Gastroesophageal sphincter (tissue), 4 donors: ENCODE data around the gene RIMBP2. TPM values are rescaled to one million over a fixed set of nuclear protein-coding genes. Genes with fewer than 3 reads are reported as not detected.

ENCODE experiments used
- ATAC-seq: fragments of 150-250 bp; one replicate; pipeline ENCODE4 v1.9.1; 2016; ENCODE audit warnings: mild to moderate bottlenecking, moderate library complexity
- H3K27ac ChIP-seq, 4 donors: fragments of 200-600 bp; sonication (generic) in 3 of 4; 1 replicate in 3 of 4; 2 replicates in 1 of 4; pipeline ENCODE4 v1.5.1; 2016 to 2019
- H3K27me3 ChIP-seq: fragments of 200-600 bp; sonication (generic); one replicate; pipeline ENCODE4 v1.5.1; 2019
- H3K36me3 ChIP-seq, 2 donors: fragments of 200-600 bp; sonication (generic); one replicate each; pipeline ENCODE4 v1.5.1; 2019; ENCODE audit warnings: control low read depth in 1 of 2
- H3K4me1 ChIP-seq, 3 donors: fragments of 200-600 bp; sonication (generic); 1 replicate in 2 of 3; 2 replicates in 1 of 3; pipeline ENCODE4 v1.5.1; 2016 to 2019; ENCODE audit warnings: control low read depth in 2 of 3
- H3K4me3 ChIP-seq, 2 donors: fragments of 200-600 bp; sonication (generic); one replicate each; pipeline ENCODE4 v1.5.1; 2019; ENCODE audit warnings: mild to moderate bottlenecking in 1 of 2, moderate library complexity in 1 of 2
- H3K9me3 ChIP-seq, 3 donors: fragments of 200-600 bp; sonication (generic); one replicate each; pipeline ENCODE4 v1.5.1; 2017 to 2019; ENCODE audit warnings: control low read depth in 2 of 3
- CTCF ChIP-seq, 4 experiments: fragments of 200-600 bp in 2 of 4; fragments of 450-650 bp in 2 of 4; sonication (generic) in 1 of 4; IDR thresholded peaks; one replicate each; pipeline ENCODE4 v1.5.1; 2017 to 2019; ENCODE audit warnings: antibody characterized with exemption in 4 of 4, mild to moderate bottlenecking in 2 of 4, moderate library complexity in 2 of 4
- EP300 ChIP-seq: sonication (generic); formaldehyde crosslinking; IDR thresholded peaks from one replicate; pipeline ENCODE4 v1.6.1; 2017; ENCODE audit warnings: antibody characterized with exemption, mild to moderate bottlenecking
- POLR2A ChIP-seq, 2 donors: fragments of 450-650 bp; IDR thresholded peaks; one replicate each; pipeline ENCODE4 v1.6.1; 2017; ENCODE audit warnings: antibody characterized with exemption in 2 of 2, mild to moderate bottlenecking in 2 of 2, moderate library complexity in 1 of 2
- POLR2AphosphoS5 ChIP-seq: sonication (generic); formaldehyde crosslinking; IDR thresholded peaks from one replicate; pipeline ENCODE4 v1.6.1; 2017; ENCODE audit warnings: antibody characterized with exemption
- WGBS, 2 donors: methylation state at CpG; one replicate each; pipeline ENCODE4 v1.1.5; 2018; ENCODE audit warnings: low coverage in 1 of 2; 5-methylcytosine and 5-hydroxymethylcytosine counted together
- total RNA-seq, 4 donors: library from RNA; depleted of rRNA; stranded (reverse); fragments of >200 nt; gene quantifications; one replicate each; pipeline ENCODE4 v1.1.0, GENCODE V29; 2016

The RIMBP2 gene
- total RNA-seq, 4 donors from 2014 or later = 0.42 to 1.1 (median 0.60) TPM

DNA sequence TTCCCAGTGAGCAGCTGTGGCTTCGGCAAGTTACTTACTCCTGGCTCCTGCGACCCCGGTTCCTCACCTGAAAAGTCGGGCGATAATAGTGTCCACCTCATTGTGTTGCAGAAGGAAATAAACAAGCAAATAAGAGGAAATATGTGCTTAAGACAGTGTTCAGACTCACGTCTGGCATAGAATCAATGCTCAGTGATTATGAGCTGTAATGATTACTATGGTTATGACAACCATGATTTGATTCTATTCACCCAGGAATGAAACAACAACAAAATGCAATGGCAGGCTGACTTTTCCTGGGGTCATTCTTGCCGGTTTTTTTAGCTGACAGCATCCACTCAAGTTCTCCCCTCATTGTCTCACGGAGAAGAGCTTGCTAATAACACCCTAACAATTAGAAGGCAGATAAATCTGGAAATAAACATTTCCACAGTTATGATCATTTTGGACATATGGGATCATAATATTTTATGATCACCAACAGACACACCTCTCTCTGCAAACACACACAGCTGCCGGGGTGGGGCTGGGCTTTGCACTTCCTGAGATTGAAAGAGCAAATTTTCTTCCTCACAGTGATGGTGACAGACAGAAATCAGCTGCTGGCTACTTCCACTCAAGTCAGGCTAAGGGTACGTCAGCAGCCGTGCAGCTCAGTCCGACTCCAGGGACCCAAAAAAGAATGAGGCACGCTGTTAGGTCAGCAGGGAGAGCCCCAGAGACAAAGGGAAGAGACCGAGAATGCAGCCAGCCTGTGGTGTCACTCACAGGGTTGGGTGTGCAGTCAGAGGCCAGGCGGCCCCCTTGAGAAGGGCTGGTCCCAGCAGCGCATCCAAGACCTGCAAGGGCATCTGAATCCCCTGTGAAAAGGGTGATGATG lies 158.0 kb downstream of the RIMBP2 start:
- Histone ChIP-seq H3K9me3 (no peaks in the 10 kb centered on the region), H3K27me3 (peaks cover 25% of the 10 kb centered on the region), H3K4me1 (no peaks in the 10 kb centered on the region), H3K27ac (no peak overlapping the region), H3K36me3 (no peaks in the 10 kb centered on the region), H3K4me3 (no peak overlapping the region)
- WGBS, 2 donors = 55 to 60% methylated on average over 6 to 13 of the region's 16 CpGs
- ATAC-seq = no peak
- TF ChIP-seq CTCF (IDR thresholded peaks at IDR 0.05) (no peak), POLR2A (IDR thresholded peaks at IDR 0.05) (no peak), POLR2AphosphoS5 (no peak), EP300 (no peak)

DNA sequence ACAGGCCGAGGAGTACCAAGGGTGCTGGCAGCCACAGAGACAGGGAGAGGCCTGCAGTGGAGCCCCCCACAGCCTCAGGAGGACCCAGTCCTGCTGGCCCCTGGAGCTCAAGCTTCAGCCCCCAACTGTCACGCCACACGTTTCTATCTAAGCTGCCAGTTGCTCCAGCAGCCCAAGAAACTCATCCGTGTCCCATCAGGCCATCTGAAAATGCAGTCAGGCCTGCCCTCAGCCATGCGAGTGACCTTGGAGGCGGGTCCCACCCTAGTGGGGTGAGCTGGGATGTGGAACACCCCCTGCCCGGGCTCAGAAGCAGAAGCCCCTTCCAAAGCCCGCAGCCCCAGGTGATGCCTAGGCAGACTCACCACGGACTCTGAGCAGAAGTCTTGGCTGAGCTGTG lies 158.9 kb downstream of the RIMBP2 start:
- Histone ChIP-seq H3K27me3 (peaks cover 25% of the 10 kb centered on the region), H3K36me3 (no peaks in the 10 kb centered on the region), H3K9me3 (no peaks in the 10 kb centered on the region), H3K27ac (no peak overlapping the region), H3K4me3 (no peak overlapping the region), H3K4me1 (no peaks in the 10 kb centered on the region)
- no peak for ATAC-seq
- TF ChIP-seq POLR2A (IDR thresholded peaks at IDR 0.05) (no peak), CTCF (IDR thresholded peaks at IDR 0.05) (no peak), POLR2AphosphoS5 (no peak), EP300 (no peak)
- 60 to 100% methylated on average over 1 of the region's 9 CpGs for WGBS, 2 donors

DNA sequence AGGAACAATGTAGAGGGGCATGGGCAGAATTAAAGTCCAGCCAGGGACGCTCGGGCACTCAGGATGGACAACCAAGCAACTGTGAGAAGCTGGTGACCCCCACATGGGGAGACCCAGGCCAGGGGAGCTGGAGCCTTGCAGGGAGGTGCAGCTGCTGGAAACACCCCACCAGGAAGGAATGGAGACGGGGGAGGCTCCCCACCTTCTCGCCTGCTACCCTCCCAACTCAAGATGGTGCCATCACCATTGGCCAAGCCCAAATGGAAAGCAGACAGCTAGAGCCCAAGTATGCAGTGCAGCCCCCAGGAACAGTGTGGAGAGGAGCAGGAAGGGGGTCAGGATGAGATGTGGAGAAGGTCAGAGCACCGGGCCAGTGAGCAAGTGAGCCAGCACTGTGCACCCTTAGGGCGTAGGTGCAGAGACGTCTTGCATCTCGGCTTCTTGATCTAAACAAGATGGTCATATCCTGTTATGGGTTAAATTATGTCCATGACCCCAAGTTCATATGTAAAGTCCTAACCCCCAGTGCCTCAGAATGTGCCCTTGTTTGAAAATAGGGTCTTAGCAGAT lies 159.5 kb downstream of the RIMBP2 start:
- Histone ChIP-seq H3K4me1 (no peaks in the 10 kb centered on the region), H3K27ac (no peak overlapping the region), H3K27me3 (peaks cover 25% of the 10 kb centered on the region), H3K9me3 (peaks cover 0 to 3% (median 0%) of the 10 kb centered on the region in 3 donors), H3K36me3 (no peaks in the 10 kb centered on the region), H3K4me3 (no peak overlapping the region)
- 83 to 86% methylated on average over 2 of the region's 8 CpGs for whole genome bisulfite sequencing, 2 donors
- TF ChIP-seq POLR2AphosphoS5 (no peak), POLR2A (IDR thresholded peaks at IDR 0.05) (no peak), EP300 (no peak), CTCF (IDR thresholded peaks at IDR 0.05) (no peak)
- ATAC-seq = no peak

- H3K9me3 ChIP-seq = peaks cover 0 to 10% (median 0%) of the 10 kb centered on the region in 3 donors
- H3K27ac ChIP-seq = no peak overlapping the region
These were observed 160.2 kb downstream of the RIMBP2 start for GRCh38 chr12:130555628-130556485.

GRCh38 chr12:130555221-130555620 lies 160.9 kb downstream of the RIMBP2 start:
- H3K9me3 ChIP-seq = peaks cover 0 to 11% (median 0%) of the 10 kb centered on the region in 3 donors
- no peak for ATAC-seq
- WGBS, 2 donors = 56 to 67% methylated on average over 5 of the region's 5 CpGs
- no peaks in the 10 kb centered on the region for H3K4me1 ChIP-seq
- H3K36me3 ChIP-seq = no peaks in the 10 kb centered on the region
- H3K27ac ChIP-seq = no peak overlapping the region
- no peak for TF ChIP-seq POLR2AphosphoS5
- TF ChIP-seq EP300 = no peak
- TF ChIP-seq POLR2A (IDR thresholded peaks at IDR 0.05) = no peak
- no peak for TF ChIP-seq CTCF (IDR thresholded peaks at IDR 0.05)
- H3K4me3 ChIP-seq = no peak overlapping the region
- peaks cover 21% of the 10 kb centered on the region for H3K27me3 ChIP-seq

More at GRCh38 chr12:130555628-130556485, 160.2 kb downstream of the RIMBP2 start:
- H3K4me1 ChIP-seq = no peaks in the 10 kb centered on the region
- TF ChIP-seq POLR2AphosphoS5 = no peak
- no peak for TF ChIP-seq EP300
- peaks cover 25% of the 10 kb centered on the region for H3K27me3 ChIP-seq
- ATAC-seq = no peak
- no peak overlapping the region for H3K4me3 ChIP-seq
- no peaks in the 10 kb centered on the region for H3K36me3 ChIP-seq
- WGBS, 2 donors = 59 to 66% methylated on average over 10 to 12 of the region's 20 CpGs
